MM.1S (cell line): ENCODE data around the gene TBC1D25.

ENCODE experiments used
- CTCF ChIP-seq: fragments of 300-600 bp; sonication (generic); IDR thresholded peaks from 2 replicates; pipeline ENCODE4 v1.5.1; 2016; ENCODE audit warnings: antibody characterized with exemption, low read length, mixed read lengths
- EZH2 ChIP-seq: fragments of 300-600 bp; sonication (generic); optimal IDR thresholded peaks from 2 replicates; pipeline ENCODE3; 2017; ENCODE audit warnings: low read depth, mild to moderate bottlenecking, antibody characterized with exemption, low read length, mixed read lengths
- EZH2phosphoT487 ChIP-seq: fragments of 300-600 bp; sonication (generic); IDR thresholded peaks from 2 replicates; pipeline ENCODE4 v1.6.1; 2018; ENCODE audit warnings: antibody characterized with exemption, low read length

GRCh38 chrX:48574270-48575266 is 35.1 kb downstream of the TBC1D25 start, which contains the start of gene RBM3:
- TF ChIP-seq CTCF = peak; percentile 31
- no peak for TF ChIP-seq EZH2
- no peak for TF ChIP-seq EZH2phosphoT487
